HT1080 (cell line): Measurements from ENCODE around the gene HSPB2. TPM values are rescaled to one million over a fixed set of nuclear protein-coding genes. Genes with fewer than 3 reads are reported as not detected.
"Not testable (repeated sequence)": the region's sequence is repeated elsewhere in the genome, so short reads cannot be mapped to it uniquely, and the experiment has no call there.

Experiments used
- DNase-seq: peaks from one replicate; pipeline ENCODE4 v3.0.0-alpha.2; 2015; ENCODE audit warnings: low read depth
- total RNA-seq: library from RNA; depleted of rRNA; stranded (reverse); fragments of >200 nt; shearing (Covaris generic); gene quantifications from 2 replicates; pipeline ENCODE4 v1.2.3, GENCODE V29; 2014

HSPB2 gene
- total RNA-seq, 1 experiment from 2014 or later = not detected

GRCh38 chr11:111913031-111913861, 712 bp downstream of the HSPB2 start:
- no peak for DNase-seq

- DNase-seq = peak; percentile 42
Observed at GRCh38 chr11:111913997-111914396, 1.5 kb downstream of the HSPB2 start.

GRCh38 chr11:111916768-111917167, 4.2 kb downstream of the HSPB2 start:
- DNase-seq = no peak

- no peak for DNase-seq
Observed at GRCh38 chr11:111917312-111917711, 4.8 kb downstream of the HSPB2 start.

GRCh38 chr11:111917788-111918187, 5.3 kb downstream of the HSPB2 start:
- no peak for DNase-seq

GRCh38 chr11:111918390-111919256, 6.1 kb downstream of the HSPB2 start, which contains the start of gene C11orf52:
TSS of gene C11orf52 (plus strand) at chr11:111918913. CDS start at chr11:111918973, 60 bp downstream.
- peak; percentile 10 for DNase-seq

GRCh38 chr11:111920908-111921307, 8.4 kb downstream of the HSPB2 start:
- no peak for DNase-seq

GRCh38 chr11:111921541-111922230, 9.2 kb downstream of the HSPB2 start:
- no peak for DNase-seq

GRCh38 chr11:111922803-111923202, 10.3 kb downstream of the HSPB2 start:
- DNase-seq = peak; percentile 35

- DNase-seq = peak; percentile 6
Observed at GRCh38 chr11:111923351-111923788, 10.8 kb downstream of the HSPB2 start.

- DNase-seq = no peak
Observed at GRCh38 chr11:111923951-111924350, 11.4 kb downstream of the HSPB2 start.

GRCh38 chr11:111925953-111926352, 13.4 kb downstream of the HSPB2 start:
- DNase-seq = no peak

GRCh38 chr11:111926505-111927391, 14.2 kb downstream of the HSPB2 start:
- DNase-seq = peak; percentile 93

GRCh38 chr11:111930472-111930871, 17.9 kb downstream of the HSPB2 start:
- no peak for DNase-seq

GRCh38 chr11:111932611-111932950, 20.0 kb downstream of the HSPB2 start:
- no peak for DNase-seq

GRCh38 chr11:111933176-111933575, 20.6 kb downstream of the HSPB2 start:
- DNase-seq = not testable (repeated sequence)

- DNase-seq = no peak
Observed at GRCh38 chr11:111933872-111934271, 21.3 kb downstream of the HSPB2 start.

GRCh38 chr11:111934306-111934705, 21.8 kb downstream of the HSPB2 start:
- no peak for DNase-seq

GRCh38 chr11:111935317-111936039, 22.9 kb downstream of the HSPB2 start:
- DNase-seq = no peak

GRCh38 chr11:111936040-111936540, 23.6 kb downstream of the HSPB2 start:
- no peak for DNase-seq
